HG02870 (cell line): ENCODE measurements around the gene ADGRB3.

Source experiments
- ATAC-seq: cut with Tn5 transposase; IDR thresholded peaks from one replicate; pipeline ENCODE4 v1.9.1; 2021; ENCODE audit warnings: mild to moderate bottlenecking, moderate library complexity; ENCODE audit not compliant: unreplicated experiment

ADGRB3 gene

GRCh38 chr6:68634726-68635411 lies at the start of gene ADGRB3:
Gene ADGRB3 (plus strand): TSS chr6:68635282. CDS start chr6:68638676, 3,394 bp downstream.
- ATAC-seq, result peak; percentile 59

DNA sequence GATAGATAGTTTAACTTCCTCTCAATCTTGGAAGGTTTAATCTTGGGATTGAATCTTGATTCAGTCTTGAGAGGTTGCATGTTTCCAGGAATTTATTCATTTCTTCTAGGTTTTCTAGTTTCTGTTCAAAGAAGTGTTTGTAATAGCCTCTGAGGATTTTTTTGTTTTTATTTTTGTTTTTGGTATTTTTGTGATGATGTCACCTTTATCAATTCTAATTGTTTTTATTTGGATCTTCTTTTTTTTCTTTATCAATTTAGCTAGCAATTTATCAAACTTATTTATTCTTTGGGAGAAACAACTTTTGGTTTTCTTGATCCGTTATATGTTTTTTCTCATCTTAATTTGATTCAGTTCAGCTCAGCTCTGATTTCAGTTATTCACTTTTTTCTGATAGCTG lies 41.5 kb upstream of the ADGRB3 start:
- ATAC-seq, result no peak

- ATAC-seq, result no peak
These were observed 37.4 kb upstream of the ADGRB3 start for GRCh38 chr6:68597642-68598041.

DNA sequence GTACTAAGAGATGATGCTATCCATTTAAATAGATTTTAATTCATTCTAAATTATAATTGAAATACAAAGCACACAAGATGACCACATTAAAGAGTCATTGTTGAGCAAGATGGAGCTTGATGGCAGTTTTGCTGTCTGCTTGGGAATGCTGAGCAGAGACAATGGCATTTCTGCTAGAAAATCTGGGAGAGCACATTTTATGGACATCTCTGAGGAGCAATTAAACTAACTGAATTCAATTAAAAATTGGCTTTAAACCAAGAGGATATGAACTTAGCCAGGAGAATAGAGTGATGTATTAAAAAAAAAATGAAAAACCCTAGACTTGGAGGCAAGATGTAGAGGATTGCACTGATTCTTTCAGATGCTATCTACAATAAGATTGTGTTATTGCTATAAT lies 19.1 kb upstream of the ADGRB3 start:
- ATAC-seq, result no peak

- no peak for ATAC-seq
These were observed 9.1 kb upstream of the ADGRB3 start for GRCh38 chr6:68625998-68626397.

DNA sequence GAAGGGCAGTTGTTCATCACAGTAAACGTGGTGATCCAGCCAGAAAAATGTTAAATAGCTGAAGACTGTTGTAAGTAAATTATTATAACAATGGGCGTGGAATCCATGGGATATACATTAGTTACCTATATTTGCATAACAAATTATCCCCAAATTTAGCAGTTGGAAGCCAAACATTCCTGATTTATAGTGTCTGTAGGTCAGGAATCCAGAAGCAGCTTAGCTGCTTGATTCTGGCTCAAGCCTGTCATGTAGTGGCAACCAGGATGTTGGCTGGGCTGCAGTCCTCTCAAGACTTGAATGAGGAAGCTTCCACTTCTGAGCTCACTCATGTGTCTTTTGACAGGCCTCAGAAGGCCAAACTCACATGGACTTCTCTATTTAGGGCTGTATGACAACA lies 6.9 kb upstream of the ADGRB3 start:
- no peak for ATAC-seq

DNA sequence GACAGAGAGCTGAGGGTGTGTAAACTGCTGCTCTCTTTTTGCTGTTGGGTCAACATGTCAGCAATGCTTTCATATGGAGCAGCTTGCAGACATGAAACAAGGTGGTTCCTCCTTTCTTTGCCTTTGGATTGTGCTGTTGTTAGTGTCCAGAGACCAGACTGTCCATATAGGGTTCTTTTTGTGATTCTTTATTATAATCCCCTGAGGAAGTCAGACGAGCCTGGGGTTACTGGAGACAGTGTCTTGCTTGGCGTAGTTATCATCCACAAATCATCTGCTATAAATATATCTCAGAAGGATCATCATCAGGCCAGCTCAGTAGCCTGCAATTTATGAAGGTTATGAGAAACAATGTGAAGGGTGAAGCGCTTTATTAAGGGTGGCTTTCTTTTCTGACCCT lies 2.3 kb upstream of the ADGRB3 start:
- no peak for ATAC-seq

DNA sequence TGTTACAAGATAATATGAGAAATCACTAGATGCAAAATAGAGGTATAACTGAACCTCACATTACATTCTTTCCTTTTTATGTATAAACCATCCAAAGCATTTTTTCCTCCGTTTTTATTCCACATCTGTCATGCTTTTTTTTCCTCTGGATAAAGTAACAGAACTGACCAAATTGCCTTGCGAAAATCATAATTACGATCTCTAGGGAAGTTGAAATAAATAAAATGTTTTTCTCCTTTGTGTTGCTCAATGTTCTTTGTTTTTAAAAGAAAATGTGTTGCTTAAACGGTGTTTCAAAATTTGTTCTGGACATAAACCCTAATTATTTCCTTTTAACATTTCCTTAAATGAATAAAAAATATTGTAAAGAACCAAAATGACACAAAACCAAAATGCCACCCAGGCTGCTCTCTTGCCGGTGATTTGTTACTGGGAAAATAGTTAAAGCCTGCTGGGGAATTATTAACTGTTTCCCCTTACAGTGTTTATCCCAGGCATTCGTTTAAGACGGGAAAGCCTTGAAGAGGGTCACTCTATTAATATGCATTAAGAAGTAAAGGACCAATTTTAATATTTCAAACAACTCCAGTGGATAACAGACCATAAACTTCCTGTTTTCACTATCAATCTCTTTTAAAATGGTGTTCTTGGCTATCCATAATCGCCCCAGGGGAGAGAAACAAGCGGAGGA lies 1.7 kb upstream of the ADGRB3 start:
- no peak for ATAC-seq

DNA sequence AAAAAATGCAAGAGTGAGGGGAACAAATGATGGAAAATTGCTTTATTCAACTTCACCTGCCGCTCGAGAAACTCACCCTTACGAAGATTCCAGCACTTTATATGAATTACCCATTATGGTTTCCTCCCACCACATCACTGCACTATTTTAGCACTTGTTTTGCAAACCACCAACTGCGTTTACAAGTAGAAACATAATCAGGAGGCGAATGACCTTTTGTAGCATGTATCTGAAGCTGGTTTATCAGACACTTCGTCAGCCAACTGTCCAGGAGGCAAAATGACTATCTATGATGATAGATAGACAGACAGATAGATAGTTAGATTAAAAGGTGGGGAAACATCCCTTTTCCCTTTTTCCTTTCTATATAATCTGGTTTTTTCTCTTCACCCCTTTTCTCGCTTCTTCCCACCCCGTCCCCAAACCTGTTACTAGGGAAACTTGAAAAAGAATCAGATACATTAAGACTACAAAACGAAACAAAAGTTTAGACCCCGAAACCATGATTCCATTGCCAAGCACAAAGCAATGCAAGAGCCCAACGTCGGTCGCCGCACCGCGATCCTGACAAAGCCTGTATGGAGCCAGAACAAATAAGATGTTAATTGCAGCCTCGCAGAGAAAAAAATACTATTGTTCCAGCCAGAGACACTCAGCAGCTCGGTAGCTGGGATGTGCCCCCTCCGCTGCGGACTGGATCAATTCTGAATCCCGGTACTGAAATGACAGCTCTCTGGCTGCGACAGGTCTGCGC lies 933 bp upstream of the ADGRB3 start:
- no peak for ATAC-seq

- peak; percentile 4 for ATAC-seq
These were observed 277 bp downstream of the ADGRB3 start for GRCh38 chr6:68635412-68635705.

GRCh38 chr6:68635706-68636513 lies 828 bp downstream of the ADGRB3 start:
- no peak for ATAC-seq

- no peak for ATAC-seq
These were observed 1.6 kb downstream of the ADGRB3 start for GRCh38 chr6:68636666-68637065.

DNA sequence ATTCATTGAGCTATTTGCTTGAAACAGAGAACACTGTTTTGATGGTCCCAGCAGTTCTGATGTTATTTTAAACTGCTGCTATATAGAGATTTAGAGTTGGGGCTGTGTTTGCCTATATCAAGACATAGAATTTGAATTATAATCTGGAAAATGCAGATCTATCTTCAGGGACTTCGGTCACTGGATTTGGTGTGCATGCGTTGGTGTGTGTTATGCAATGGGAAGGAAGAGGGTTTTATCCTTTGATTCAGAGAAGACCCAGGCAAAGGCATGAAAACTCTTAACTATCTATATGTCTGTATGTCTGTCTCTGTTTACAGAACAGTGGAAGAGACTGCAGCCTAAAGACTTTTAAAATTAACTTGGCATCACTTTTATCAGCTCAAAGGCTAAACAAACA lies 2.0 kb downstream of the ADGRB3 start:
- no peak for ATAC-seq

GRCh38 chr6:68637782-68638181 lies 2.7 kb downstream of the ADGRB3 start:
- no peak for ATAC-seq

DNA sequence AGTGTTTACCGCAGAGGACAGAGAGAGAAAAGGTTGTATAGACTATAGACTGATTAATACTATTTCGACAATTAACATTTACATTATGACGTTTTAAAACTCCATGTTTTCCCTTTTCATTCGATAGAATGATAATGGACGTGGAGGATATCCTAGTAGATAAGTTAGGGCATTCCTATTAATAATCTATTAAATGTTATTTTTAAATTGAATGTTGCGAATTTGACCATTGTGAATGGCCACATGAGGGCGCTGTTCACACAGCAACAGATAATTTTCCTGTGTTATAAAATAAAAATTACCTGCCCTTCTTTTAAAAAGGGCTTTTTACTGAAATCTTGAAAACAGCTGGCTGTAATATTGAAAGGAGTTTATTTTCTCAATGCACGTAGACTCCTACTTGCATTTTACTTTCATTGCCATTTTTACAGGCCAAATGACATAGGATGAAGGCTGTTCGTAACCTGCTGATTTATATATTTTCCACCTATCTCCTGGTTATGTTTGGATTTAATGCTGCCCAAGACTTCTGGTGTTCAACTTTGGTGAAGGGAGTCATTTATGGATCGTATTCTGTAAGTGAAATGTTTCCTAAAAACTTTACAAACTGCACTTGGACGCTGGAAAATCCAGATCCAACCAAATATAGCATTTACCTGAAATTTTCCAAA lies 3.3 kb downstream of the ADGRB3 start:
- no peak for ATAC-seq

- no peak for ATAC-seq
These were observed 4.1 kb downstream of the ADGRB3 start for GRCh38 chr6:68639211-68639610.

DNA sequence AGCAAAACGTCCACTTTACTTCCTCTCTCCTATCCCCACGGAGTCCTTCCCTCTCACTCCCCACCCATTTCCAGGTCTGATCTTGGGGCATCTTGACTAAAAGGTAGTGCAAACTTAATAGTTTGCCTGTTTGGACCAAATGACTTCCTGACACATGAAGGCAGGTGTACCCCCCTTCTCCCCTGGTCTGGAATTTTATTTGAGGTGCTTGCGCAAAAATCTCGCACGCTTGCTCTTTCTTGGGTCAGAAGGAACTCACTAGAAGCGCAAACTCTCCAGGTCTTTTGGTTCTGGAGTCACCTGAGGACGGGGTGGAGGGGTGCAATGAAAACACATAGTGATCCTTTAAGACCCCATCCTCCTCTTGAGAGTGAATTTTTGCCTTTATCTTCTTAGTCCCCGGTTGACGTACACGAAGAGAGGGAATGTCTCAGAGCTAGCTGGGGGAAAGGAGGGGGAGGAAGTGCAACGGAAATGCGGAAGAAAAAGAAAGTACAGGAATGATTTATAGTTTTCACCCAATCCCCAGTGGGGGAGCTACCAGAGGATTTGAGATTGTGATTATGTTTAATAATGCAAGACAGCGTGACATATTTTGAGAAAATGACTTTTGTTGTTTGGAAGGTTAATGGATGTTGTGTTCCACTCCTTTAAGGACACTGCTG lies 4.9 kb downstream of the ADGRB3 start:
- ATAC-seq, result no peak

GRCh38 chr6:68640491-68640835 lies 5.4 kb downstream of the ADGRB3 start:
- ATAC-seq, result no peak

GRCh38 chr6:68641172-68641571 lies 6.1 kb downstream of the ADGRB3 start:
- no peak for ATAC-seq

GRCh38 chr6:68642081-68642480 lies 7.0 kb downstream of the ADGRB3 start:
- no peak for ATAC-seq
